Activated T-helper 1 cell treated with anti-CD3 and anti-CD28 coated beads, Interleukin-12 subunit alpha, Interleukin-12 subunit beta, Interleukin-2, Interleukin-4 antibody, amounts not matched to agents 30 ng/mL and 10 ng/mL and 1 ng/mL, durations not matched to agents 14 hours and 24 hours and 36 hours (primary cell): ENCODE measurements around the gene AGFG2. TPM values are rescaled to one million over a fixed set of nuclear protein-coding genes. Genes with fewer than 3 reads are reported as not detected.
"Not testable (repeated sequence)": the region's sequence is repeated elsewhere in the genome, so short reads cannot be mapped to it uniquely, and the experiment has no call there.

Source experiments
- DNase-seq: peaks from one replicate; pipeline ENCODE4 v3.0.0; 2021; ENCODE audit warnings: low spot score
- H3K27ac Mint-ChIP-seq: one replicate; pipeline ENCODE4 v1.8.0; 2021; ENCODE audit warnings: mild to moderate bottlenecking, mixed read lengths
- H3K27me3 Mint-ChIP-seq: one replicate; pipeline ENCODE4 v1.8.0; 2022; ENCODE audit warnings: mild to moderate bottlenecking, moderate library complexity, mixed read lengths; ENCODE audit not compliant: insufficient read depth
- H3K36me3 Mint-ChIP-seq: one replicate; pipeline ENCODE4 v1.8.0; 2021; ENCODE audit warnings: low read depth, mixed read lengths
- H3K4me1 Mint-ChIP-seq: one replicate; pipeline ENCODE4 v1.8.0; 2021; ENCODE audit warnings: low read depth, mixed read lengths
- H3K4me3 Mint-ChIP-seq: one replicate; pipeline ENCODE4 v1.8.0; 2021; ENCODE audit warnings: mild to moderate bottlenecking, moderate library complexity, mixed read lengths
- H3K9me3 Mint-ChIP-seq: one replicate; pipeline ENCODE4 v1.8.0; 2021; ENCODE audit warnings: mixed read lengths
- intact Hi-C: fragments of 100-400 bp; cut with micrococcal nuclease; formaldehyde crosslinking; loops from one replicate; pipeline ENCODE4 v1.15.1; 2024
- total RNA-seq: library from RNA; stranded (reverse); gene quantifications from 2 replicates; pipeline ENCODE4 v1.2.3, GENCODE V29; 2022

The AGFG2 gene
- 113 and 124 TPM in 2 replicates for total RNA-seq

DNA sequence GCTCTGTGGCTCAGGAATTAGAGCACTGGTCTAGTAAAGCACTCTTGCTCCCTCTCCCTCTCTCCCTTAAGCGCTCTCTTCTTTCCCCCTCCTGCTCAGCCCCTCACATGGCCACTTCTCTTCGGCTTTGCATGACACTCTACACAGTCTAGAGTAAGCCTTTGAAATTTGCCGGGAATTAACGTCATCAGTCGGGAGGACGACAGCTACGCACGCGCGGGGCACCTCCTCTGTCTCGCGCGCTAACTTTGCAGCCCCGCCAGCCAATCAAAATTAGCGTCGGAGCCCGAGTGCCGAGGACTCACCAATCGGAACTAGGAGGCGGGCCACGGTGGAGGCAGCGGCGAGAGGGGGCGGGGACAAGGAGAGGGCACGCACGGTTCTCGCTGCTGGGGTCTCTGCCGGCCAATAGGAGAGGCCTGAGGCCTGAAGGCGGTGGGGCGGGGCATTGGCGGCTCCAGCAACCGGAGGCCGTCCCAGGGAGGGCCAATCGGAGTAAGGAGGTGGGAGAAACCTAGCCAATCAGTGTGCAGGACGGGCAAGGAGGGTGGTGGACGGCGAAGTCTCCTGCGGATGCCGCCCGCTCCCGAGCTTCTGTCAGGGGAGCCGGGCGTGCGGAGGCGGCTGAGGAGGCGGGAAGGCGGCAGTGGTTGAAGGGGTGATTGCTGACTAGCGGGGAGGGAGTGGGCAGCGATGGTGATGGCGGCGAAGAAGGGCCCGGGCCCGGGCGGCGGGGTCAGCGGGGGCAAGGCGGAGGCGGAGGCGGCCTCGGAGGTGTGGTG, at the start of gene AGFG2:
AGFG2 (plus strand) TSS at position 550 of the 782 bp plus-strand sequence; CDS start at position 694, 144 bp downstream.
- peak; percentile 100 for DNase-seq
- Mint-ChIP-seq H3K27ac (peak within 1 kb of the TSS; percentile 85), H3K36me3 (peaks cover 28% of the 10 kb centered on the region), H3K4me3 (peak within 1 kb of the TSS; percentile 98), H3K4me1 (peaks cover 44% of the 10 kb centered on the region), H3K27me3 (no peaks in the 10 kb centered on the region), H3K9me3 (no peaks in the 10 kb centered on the region)
- intact Hi-C loops: loop anchor here (1.0 kb wide), 10 partner anchors 7 to 134 kb away; partner anchors contain the start of genes FBXO24, GNB2, LRCH4 and PPP1R35

- intact Hi-C loops: no loop called here
- Mint-ChIP-seq H3K4me1 (peaks cover 8% of the 10 kb centered on the region), H3K4me3 (no peak overlapping the region), H3K36me3 (no peaks in the 10 kb centered on the region), H3K27ac (no peak overlapping the region), H3K27me3 (peaks cover 16% of the 10 kb centered on the region), H3K9me3 (no peaks in the 10 kb centered on the region)
- no peak for DNase-seq
Measured at GRCh38 chr7:100489824-100490223, 49.2 kb upstream of the AGFG2 start.

DNA sequence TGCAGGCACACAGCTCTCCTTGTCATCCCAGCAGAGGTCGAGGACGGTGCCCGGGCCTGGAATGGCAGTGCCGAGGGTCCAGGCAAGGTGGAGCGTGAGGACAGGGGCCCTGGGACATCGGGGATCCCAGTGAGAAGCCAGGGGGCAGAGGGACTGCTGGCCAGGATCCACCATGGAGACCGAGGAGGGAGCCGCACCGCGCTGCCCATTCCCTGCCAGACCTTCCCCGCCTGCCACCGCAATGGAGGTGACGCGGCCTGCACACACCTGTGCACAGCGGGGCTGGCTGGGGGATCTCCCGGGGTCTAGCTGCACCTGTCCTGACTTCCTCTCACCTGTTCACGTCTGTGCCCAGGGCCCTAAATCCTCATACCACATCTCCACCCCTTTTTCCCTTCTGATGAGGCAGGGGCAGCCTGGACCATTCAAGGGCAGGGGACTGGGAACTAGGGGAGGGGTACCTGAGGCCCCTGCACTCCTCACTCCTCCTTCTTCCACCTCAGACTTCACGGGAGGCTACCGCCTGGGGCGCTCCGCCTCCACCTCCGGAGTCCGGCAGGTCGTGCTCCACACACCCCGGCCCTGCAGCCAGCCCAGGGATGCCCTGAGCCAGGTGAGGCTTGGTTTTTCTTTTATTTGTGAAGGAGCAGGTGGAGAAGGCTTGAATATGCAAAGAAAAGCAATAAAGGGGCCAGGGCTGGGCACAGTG, 48.4 kb upstream of the AGFG2 start:
- Mint-ChIP-seq H3K27ac (no peak overlapping the region), H3K36me3 (no peaks in the 10 kb centered on the region)

GRCh38 chr7:100491192-100491578, 47.8 kb upstream of the AGFG2 start:
- Mint-ChIP-seq H3K4me1 (peaks cover 8% of the 10 kb centered on the region), H3K36me3 (no peaks in the 10 kb centered on the region), H3K4me3 (no peak overlapping the region), H3K27ac (no peak overlapping the region), H3K27me3 (peaks cover 16% of the 10 kb centered on the region), H3K9me3 (no peaks in the 10 kb centered on the region)
- DNase-seq: no peak
- intact Hi-C loops: no loop called here

More for the DNA sequence above, 48.4 kb upstream of the AGFG2 start:
- no peaks in the 10 kb centered on the region for H3K9me3 Mint-ChIP-seq
- H3K4me3 Mint-ChIP-seq: no peak overlapping the region
- H3K4me1 Mint-ChIP-seq: peaks cover 8% of the 10 kb centered on the region
- intact Hi-C loops: no loop called here
- DNase-seq: no peak
- peaks cover 18% of the 10 kb centered on the region for H3K27me3 Mint-ChIP-seq

GRCh38 chr7:100492738-100493475, 46.1 kb upstream of the AGFG2 start:
- Mint-ChIP-seq H3K27ac (peak overlapping the region; percentile 44), H3K4me1 (peaks cover 8% of the 10 kb centered on the region), H3K4me3 (peak overlapping the region; percentile 67), H3K27me3 (peaks cover 18% of the 10 kb centered on the region), H3K36me3 (no peaks in the 10 kb centered on the region), H3K9me3 (no peaks in the 10 kb centered on the region)
- intact Hi-C loops: loop anchor here (2.0 kb wide), 1 partner anchor 52 kb away; no protein-coding TSS in a partner anchor
- no peak for DNase-seq

DNA sequence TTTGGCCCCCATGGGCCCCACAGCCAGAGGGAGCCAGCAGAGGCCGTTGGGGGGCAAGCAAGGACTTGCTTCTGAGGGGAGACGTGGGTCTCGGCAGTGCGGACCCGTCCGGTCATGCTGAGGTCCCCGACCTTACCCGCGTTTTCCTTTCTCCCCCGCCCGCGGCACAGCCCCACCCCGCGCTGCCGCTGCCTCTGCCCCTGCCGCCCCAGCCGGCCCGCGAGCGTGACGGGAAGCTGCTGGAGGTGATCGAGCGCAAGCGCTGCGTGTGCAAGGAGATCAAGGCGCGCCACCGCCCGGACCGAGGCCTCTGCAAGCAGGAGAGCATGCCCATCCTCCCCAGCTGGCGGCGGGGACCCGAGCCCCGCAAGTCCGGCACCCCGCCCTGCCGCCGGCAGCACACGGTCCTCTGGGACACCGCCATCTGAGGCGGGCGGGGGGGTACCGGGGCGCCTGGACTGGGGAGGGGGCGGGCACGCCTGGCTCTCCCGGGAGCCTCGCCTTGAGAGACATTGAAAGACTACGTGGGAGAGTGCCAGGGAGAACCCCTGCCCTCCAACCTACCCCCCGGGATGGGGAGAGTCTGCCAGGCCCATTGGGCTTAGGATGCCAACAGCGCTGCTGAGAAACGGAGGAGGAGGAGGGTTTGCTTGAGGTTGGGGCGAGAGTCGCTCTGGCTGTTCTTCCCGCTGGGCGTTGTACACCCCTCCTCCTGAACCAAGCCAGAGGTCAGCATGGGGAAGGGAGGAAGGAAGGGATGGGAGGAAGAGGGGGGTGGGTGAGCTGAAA, 45.3 kb upstream of the AGFG2 start:
- H3K27me3 Mint-ChIP-seq: peaks cover 18% of the 10 kb centered on the region
- H3K9me3 Mint-ChIP-seq: no peaks in the 10 kb centered on the region
- intact Hi-C loops: loop anchor here (2.0 kb wide), 1 partner anchor 51 kb away; no protein-coding TSS in a partner anchor
- H3K4me3 Mint-ChIP-seq: peak overlapping the region; percentile 61
- peaks cover 8% of the 10 kb centered on the region for H3K4me1 Mint-ChIP-seq
- H3K27ac Mint-ChIP-seq: no peak overlapping the region
- no peaks in the 10 kb centered on the region for H3K36me3 Mint-ChIP-seq
- DNase-seq: peak; percentile 41

DNA sequence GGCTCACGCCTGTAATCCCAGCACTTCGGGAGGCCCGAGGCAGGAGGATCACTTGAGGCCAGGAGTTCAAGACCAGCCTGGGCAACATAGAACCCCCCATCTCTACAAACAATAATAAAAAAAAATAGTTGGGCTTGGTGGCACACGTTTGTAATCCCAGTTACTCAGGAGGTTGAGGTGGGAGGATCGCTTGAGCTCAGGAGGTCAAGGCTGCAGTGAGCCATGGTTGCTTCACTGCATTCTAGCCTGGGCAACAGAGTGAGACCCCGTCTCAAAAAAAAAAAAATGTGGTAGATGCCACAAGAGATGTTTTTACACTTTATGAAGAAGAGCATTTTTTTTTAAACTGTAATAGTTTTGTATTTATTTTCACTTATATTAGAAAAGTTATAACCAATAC, 42.5 kb upstream of the AGFG2 start:
- intact Hi-C loops: no loop called here
- Mint-ChIP-seq H3K4me3 (no peak overlapping the region), H3K27me3 (peaks cover 19% of the 10 kb centered on the region), H3K4me1 (peaks cover 8% of the 10 kb centered on the region), H3K27ac (no peak overlapping the region), H3K36me3 (no peaks in the 10 kb centered on the region), H3K9me3 (no peaks in the 10 kb centered on the region)
- DNase-seq: no peak

- H3K4me1 Mint-ChIP-seq, H3K27ac Mint-ChIP-seq, intact Hi-C loops, H3K4me3 Mint-ChIP-seq, DNase-seq, H3K9me3 Mint-ChIP-seq, H3K36me3 Mint-ChIP-seq, H3K27me3 Mint-ChIP-seq: not testable (repeated sequence)
Measured at GRCh38 chr7:100500743-100501142, 38.3 kb upstream of the AGFG2 start.

GRCh38 chr7:100504031-100504430, 35.0 kb upstream of the AGFG2 start:
- H3K9me3 Mint-ChIP-seq, intact Hi-C loops, DNase-seq, H3K27me3 Mint-ChIP-seq, H3K36me3 Mint-ChIP-seq, H3K4me1 Mint-ChIP-seq, H3K27ac Mint-ChIP-seq, H3K4me3 Mint-ChIP-seq: not testable (repeated sequence)

GRCh38 chr7:100504887-100505611, 34.0 kb upstream of the AGFG2 start:
- no peak overlapping the region for H3K27ac Mint-ChIP-seq
- no peak for DNase-seq
- no peaks in the 10 kb centered on the region for H3K4me1 Mint-ChIP-seq
- intact Hi-C loops: no loop called here
- no peak overlapping the region for H3K4me3 Mint-ChIP-seq
- no peaks in the 10 kb centered on the region for H3K9me3 Mint-ChIP-seq
- no peaks in the 10 kb centered on the region for H3K36me3 Mint-ChIP-seq
- peaks cover 10% of the 10 kb centered on the region for H3K27me3 Mint-ChIP-seq

DNA sequence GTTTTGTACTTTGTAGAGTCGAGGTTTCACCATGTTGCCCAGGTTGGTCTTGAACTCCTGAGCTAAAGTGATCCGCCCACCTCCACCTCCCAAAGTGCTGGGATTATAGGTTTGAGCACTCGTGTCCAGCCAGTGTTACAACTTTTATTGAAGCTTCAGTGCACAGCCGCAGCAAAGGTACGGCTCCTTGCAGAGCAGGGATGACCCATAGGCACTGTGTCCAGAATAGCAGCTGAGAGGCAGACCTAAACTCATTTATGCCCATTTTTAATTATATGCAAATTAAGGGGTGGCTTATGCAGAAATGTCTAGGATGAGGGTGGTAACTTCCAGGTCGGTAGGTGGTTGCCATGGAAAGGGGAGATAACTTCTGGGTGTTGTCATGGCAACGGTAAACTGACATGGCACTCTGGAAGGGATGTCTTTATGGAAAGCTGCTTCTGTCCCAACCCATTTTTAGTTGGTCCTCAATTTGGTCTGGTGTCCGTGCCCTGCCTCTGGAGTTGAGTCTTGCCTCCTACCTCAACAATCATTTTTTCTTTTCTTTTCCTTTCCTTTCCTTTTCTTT, 32.6 kb upstream of the AGFG2 start:
- H3K4me1 Mint-ChIP-seq: no peaks in the 10 kb centered on the region
- no peak for DNase-seq
- H3K36me3 Mint-ChIP-seq: no peaks in the 10 kb centered on the region
- intact Hi-C loops: no loop called here
- H3K27me3 Mint-ChIP-seq: peaks cover 6% of the 10 kb centered on the region
- no peak overlapping the region for H3K27ac Mint-ChIP-seq
- no peaks in the 10 kb centered on the region for H3K9me3 Mint-ChIP-seq
- no peak overlapping the region for H3K4me3 Mint-ChIP-seq
